ENCODE data around the gene HDC.

The HDC gene

DNA sequence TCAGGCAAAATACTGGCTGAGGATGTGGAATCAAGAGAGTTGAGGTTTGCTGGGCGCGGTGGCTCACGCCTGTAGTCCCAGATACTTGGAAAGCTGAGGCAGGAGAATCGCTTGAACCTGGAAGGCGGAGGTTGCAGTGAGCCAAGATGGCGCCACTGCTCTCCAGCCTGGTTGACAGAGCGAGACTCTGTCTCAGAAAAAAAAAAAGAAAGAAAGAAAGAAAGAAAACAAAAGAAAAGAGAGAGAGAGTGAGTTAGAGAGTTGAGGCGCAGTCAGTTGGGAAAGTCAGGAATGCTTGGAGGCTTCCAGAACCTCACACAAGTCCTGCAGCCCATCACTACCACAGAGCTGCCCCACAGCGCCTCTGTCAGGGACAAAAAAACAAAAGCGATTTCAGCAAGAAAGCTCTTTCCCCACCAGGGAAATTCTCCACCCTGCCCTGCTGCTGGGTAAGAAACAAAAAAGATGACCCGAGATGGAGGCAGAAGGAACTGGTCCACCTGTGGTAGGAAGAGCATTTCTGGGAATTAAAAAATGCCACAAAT lies 13.8 kb downstream of the HDC start:
- DNase-seq: no peak

- no peak for DNase-seq
These were observed 14.6 kb downstream of the HDC start for GRCh38 chr15:50250760-50251394.

- no peak for DNase-seq
These were observed 15.8 kb downstream of the HDC start for GRCh38 chr15:50249704-50250103.

GRCh38 chr15:50248994-50249582 lies 16.4 kb downstream of the HDC start:
- DNase-seq: no peak

- peak; percentile 67 for DNase-seq
These were observed 17.5 kb downstream of the HDC start for GRCh38 chr15:50247819-50248655.

DNA sequence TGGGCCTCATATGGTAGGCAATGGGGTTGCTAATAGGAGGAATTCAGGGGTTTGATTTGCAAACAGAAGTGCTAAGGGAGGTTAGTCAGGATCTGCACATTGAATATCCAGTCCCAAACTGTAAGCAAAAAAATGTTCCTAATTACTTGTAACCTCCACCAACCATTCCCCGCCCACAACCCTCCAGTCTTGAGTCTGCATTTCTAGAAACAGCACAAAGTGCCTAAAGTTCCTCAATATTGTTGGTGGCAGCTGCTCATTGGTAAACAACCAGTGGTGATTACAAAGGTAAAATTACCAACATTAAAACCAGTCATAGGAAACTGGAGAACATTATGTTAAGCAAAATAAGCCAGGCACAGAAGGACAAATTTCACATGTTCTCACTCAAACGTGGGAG lies 18.9 kb downstream of the HDC start:
- no peak for DNase-seq

- DNase-seq: no peak
These were observed 20.4 kb downstream of the HDC start for GRCh38 chr15:50244959-50245624.

- DNase-seq: no peak
These were observed 21.4 kb downstream of the HDC start for GRCh38 chr15:50244153-50244552.

DNA sequence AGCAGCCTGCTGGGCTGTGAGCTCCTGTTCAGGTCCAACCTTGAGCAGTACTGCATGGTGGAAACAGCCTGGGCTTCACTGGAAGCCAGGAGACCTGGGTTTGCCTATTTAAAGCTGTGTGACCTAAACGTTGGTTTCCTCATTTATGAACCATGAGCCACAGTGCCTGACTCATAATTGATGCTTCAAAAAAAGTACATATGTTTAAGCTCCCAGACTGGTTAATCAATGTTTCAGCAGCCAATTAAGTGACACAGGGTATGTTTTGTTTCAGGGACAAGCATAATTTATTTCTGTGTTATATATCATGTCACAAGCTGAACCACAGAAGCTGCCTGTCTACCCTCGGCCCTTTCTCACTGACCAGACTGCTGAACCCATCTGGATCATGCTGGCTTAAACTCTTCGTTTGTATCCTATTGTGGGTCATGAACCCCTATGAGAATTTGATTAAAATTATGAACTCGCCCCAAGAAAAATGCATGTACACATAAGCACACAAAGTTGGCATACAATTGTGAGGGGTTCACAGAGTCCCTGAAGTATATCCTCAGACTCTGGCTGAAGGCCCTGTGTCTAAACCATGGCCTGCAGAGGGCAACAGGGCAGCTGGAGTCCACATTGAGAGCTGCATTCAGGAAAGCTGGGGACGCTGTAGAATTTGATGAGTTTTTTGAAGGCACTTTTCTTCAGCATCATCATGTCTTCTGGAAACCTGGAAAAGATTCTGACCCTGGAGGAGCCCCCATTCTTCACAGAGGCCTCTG lies 23.7 kb downstream of the HDC start:
- DNase-seq: no peak

- DNase-seq: no peak
These were observed 27.3 kb downstream of the HDC start for GRCh38 chr15:50238255-50238654.

DNA sequence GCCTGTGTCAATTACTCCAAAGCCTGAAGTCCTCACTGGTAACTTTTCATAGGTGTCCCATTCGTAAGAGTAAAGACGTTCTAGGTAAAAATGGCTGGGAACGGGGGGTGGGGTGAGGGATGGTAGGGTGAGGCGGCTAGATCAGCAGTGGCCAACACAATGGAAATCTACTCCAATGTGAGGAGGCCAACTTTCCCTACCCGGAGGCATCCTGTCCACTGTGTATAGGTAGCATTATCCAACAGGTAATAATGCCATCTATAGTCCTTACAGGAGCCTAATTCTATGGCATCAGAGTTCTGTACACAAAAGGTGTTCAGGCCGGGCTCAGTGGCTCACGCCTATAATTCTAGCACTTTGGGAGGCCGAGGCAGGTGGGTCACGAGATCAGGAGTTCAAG lies 29.1 kb downstream of the HDC start:
- no peak for DNase-seq

DNA sequence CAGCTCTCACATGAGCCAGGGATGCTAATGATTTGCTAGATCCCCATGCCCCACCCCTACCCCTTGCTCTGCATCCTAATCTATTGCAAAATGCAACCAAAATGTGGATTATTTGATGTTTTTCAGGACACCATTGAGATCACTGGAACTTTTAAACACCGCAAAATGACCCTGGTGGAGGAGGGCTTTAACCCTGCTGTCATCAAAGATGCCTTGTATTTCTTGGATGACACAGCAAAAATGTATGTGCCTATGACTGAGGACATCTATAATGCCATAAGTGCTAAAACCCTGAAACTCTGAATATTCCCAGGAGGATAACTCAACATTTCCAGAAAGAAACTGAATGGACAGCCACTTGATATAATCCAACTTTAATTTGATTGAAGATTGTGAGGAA lies 29.7 kb downstream of the HDC start:
- no peak for DNase-seq

DNA sequence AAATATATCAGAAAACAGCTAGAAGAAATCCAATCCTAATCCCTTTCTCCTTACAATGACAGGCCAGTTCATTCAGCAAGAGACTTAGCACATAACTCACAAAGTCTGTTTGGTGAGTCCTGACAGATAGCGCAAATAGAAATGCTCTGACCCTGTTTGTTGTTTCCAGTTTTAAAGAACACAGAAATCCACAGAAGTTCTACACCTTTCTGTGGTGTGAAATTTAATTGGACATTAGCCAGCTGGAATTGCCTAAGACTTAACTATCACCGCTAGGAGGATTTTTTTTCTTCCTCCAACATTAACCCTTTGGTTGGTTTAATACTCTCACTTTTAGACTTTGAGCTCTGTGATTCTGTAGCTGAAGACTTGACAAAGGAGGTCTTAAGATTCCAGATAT lies 30.8 kb downstream of the HDC start:
- no peak for DNase-seq

DNA sequence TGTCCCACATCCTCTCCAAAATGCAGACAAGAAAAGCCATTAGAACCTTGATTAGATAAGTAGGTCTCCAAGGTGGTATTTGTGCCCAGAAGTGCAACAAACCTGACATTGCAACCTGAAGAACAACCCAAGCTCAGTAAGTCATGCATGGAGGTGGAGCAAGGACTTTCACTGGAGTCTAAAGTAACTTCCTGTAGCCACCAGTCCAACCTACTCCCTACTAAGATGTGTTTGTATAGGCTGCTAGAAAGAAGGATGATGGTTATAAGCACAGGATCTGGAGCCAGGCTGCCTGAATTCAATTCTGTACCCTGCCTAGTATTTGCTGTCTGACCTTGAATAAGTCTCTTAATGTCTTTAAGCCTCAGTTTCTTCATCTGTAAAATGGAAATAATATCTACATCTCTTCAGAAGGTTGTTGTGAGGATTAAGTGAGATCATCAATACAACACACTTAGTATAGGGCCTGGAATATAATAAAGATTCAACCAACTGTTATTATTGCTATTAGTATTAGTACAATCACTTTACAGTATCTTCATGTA lies 32.3 kb downstream of the HDC start:
- no peak for DNase-seq

DNA sequence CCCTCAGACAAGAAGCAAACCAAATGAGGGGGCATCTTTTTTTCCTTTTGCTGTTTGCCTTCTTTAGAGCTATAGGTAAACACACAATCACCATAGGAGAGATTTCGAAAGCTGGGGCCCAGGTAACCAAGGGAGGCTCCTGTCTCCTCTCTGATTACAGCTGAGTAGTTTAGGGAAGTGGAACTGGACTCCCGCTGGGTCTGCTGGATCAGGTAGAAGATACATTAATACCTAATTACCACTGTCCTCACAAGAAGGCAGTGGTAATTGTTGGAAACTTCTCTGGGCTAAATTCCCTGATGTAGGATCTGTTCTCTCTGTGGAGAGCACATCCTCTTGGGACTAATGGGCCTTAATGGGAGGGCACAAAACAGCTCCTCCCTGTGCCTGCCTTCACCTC lies 32.7 kb downstream of the HDC start:
- no peak for DNase-seq

DNA sequence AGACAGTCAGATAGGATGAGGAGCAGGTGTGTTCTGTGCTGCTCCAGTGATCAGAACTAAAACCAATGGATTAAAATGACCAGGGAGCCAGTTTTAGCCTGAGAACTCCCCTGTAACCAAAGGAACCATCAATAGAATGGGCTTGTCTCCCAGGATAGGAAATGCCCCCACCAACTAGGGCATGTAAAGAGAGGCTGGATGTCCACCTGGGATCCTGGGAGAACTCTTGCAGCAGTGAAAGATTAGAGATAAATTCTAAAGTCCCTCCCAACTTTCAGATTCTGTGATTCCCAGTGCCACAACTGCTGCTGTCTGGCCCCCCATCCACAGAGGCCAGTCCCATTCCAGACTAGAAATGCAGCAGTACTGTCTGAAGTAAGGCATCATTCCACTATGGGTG lies 33.8 kb downstream of the HDC start:
- no peak for DNase-seq

- no peak for DNase-seq
These were observed 36.2 kb downstream of the HDC start for GRCh38 chr15:50229336-50229735.

DNA sequence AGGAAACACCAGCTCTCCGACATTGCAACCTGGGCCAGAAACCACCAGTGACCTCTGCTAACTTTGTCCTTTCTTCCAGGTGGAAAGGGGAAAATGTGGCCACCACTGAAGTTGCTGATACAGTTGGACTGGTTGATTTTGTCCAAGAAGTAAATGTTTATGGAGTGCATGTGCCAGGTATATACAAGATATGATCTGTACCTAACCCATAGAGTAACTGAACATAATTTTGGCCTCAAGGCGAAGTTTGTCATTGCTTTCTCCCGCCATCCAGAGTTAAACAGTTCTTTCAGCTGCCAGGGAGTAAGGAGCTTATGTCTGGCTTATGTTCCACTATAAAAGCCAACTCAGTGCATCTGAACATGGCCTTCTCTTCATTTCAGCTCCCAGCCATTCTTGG lies 36.7 kb downstream of the HDC start:
- DNase-seq: no peak

DNA sequence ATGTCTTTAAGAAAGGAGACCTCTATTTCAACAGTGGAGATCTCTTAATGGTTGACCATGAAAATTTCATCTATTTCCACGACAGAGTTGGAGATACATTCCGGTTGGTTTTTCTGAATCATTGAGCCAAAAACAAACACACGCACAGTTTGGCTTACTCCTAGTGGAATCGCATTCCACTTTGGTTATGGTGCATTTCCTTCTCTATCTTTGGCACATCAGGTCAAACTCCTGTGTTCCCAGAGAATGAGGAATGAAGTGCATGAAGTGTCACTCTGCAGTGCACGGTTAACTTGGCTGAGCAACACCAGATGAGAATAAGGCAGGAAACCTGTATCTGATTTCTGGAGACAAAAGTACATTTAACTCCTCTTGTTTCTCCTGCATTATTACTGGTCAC lies 38.5 kb downstream of the HDC start:
- DNase-seq: no peak

DNA sequence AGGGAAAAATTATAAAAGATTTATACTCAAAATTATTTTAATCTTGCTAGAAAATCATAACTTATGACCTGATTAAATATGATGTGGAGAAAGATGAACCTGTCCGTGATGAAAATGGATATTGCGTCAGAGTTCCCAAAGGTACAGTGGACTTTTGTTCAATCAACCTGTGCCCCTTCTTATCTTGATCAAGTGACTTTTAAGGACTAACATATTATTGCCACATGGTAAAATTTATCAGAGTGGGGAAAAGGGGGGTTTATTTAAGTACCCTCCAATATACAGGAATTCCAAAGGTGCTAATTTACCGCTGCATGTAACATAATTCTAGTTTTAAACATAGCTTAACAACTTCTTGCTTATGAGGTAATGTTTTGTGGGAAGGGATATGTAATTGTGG lies 39.6 kb downstream of the HDC start:
- no peak for DNase-seq

GRCh38 chr15:50225057-50225456 lies 40.5 kb downstream of the HDC start:
- no peak for DNase-seq

GRCh38 chr15:50224606-50225005 lies 40.9 kb downstream of the HDC start:
- DNase-seq: no peak

All from activated CD8-positive, alpha-beta memory T cell treated with anti-CD3 and anti-CD28 coated beads, Interleukin-2, amount 50 U/mL, for 48 hours (primary cell).